Measurements from ENCODE around the gene MPP7.
"Not testable (repeated sequence)": the region's sequence is repeated elsewhere in the genome, so short reads cannot be mapped to it uniquely, and the experiment has no call there.

MPP7 gene

DNA sequence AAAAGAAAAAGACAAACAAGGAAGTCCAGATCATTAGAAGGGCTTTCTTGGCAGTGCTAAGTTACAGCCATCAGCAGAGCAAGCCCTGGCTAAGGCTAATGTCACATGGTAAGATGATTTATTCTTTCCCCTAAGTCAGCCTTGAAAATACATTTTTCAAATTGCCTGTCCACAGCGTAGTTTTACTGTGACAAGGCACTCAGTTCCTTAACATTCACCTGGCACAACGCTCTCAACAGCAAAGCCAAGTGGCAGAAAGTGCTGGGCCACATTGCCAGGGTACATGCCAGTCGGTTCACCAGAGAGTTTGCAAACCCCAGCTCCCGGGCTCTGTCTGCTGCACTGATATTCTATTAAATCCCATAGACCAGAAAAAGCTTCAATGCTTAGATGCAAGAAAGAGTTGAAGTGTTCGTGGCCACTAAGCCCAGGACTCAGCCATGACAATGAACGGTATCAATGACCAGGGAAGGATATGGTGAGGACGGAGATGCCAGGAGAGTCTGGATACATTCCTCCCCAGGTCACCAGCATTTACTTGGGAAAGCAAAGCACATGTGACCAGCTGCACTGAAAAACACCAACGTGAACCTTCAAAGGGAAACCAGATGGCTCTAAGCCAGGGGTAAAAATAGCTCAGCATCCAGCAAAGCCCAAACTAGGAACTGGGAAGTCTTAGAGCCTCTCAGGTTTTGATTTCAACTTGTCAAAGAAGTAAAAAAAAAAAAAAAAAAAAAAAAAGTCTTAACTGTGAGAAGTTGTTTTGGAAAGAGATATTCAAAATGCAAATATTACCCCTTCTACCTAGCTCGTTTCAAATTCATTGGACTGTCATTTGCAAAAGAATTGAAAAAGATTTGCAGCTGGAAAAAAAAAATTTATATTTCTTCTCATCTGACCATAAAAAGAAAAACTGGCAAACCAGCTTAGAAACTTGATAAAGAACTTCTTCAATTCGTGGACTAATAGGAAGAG lies 23.9 kb upstream of the MPP7 start:
- H3K4me1 ChIP-seq (ENCODE audit: insufficient read depth, poor library complexity, severe bottlenecking) = peaks cover 24% of the 10 kb centered on the region
- no peak overlapping the region for H3K27ac ChIP-seq (ENCODE audit: poor library complexity, severe bottlenecking)
- ATAC-seq (ENCODE audit: low read depth) = no peak
- H3K4me3 ChIP-seq (ENCODE audit: severe bottlenecking) = no peak overlapping the region
- TF ChIP-seq, protein P1, sequence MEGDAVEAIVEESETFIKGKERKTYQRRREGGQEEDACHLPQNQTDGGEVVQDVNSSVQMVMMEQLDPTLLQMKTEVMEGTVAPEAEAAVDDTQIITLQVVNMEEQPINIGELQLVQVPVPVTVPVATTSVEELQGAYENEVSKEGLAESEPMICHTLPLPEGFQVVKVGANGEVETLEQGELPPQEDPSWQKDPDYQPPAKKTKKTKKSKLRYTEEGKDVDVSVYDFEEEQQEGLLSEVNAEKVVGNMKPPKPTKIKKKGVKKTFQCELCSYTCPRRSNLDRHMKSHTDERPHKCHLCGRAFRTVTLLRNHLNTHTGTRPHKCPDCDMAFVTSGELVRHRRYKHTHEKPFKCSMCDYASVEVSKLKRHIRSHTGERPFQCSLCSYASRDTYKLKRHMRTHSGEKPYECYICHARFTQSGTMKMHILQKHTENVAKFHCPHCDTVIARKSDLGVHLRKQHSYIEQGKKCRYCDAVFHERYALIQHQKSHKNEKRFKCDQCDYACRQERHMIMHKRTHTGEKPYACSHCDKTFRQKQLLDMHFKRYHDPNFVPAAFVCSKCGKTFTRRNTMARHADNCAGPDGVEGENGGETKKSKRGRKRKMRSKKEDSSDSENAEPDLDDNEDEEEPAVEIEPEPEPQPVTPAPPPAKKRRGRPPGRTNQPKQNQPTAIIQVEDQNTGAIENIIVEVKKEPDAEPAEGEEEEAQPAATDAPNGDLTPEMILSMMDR (IDR thresholded peaks at IDR 0.05; ENCODE audit: poor library complexity, severe bottlenecking) = no peak
- no peaks in the 10 kb centered on the region for H3K27me3 ChIP-seq (ENCODE audit: insufficient read depth, poor library complexity, severe bottlenecking)
- H3K36me3 ChIP-seq (ENCODE audit: low read depth) = no peaks in the 10 kb centered on the region
- no peak for DNase-seq (ENCODE audit: low spot score)
- H3K9me3 ChIP-seq (ENCODE audit: severe bottlenecking) = no peaks in the 10 kb centered on the region

DNA sequence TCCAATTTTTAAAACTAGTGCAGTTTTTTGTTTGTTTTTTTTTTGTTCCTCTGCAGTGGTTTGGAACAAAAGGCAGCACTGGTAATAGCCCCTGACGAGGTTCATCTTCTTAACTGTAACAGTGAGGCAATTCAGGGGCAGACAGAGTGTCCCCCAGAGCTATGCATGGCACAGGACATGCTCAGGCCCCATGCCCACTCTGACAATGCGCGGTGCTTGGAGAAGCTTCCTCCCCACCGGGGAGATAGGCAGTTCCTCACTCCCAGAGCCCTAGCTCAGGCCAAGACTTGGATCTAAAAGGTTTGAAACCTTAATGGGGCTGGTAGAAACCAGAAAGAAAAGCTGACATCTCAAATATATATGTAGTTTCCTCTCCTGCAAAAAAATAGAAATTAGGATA lies 17.9 kb upstream of the MPP7 start:
- H3K27ac ChIP-seq (ENCODE audit: poor library complexity, severe bottlenecking) = no peak overlapping the region
- no peak for DNase-seq (ENCODE audit: low spot score)
- ATAC-seq (ENCODE audit: low read depth) = no peak
- H3K27me3 ChIP-seq (ENCODE audit: insufficient read depth, poor library complexity, severe bottlenecking) = no peaks in the 10 kb centered on the region
- H3K9me3 ChIP-seq (ENCODE audit: severe bottlenecking) = no peaks in the 10 kb centered on the region
- TF ChIP-seq, protein P1 (IDR thresholded peaks at IDR 0.05; ENCODE audit: poor library complexity, severe bottlenecking) = no peak
- H3K36me3 ChIP-seq (ENCODE audit: low read depth) = no peaks in the 10 kb centered on the region
- H3K4me1 ChIP-seq (ENCODE audit: insufficient read depth, poor library complexity, severe bottlenecking) = no peaks in the 10 kb centered on the region
- H3K4me3 ChIP-seq (ENCODE audit: severe bottlenecking) = no peak overlapping the region

DNA sequence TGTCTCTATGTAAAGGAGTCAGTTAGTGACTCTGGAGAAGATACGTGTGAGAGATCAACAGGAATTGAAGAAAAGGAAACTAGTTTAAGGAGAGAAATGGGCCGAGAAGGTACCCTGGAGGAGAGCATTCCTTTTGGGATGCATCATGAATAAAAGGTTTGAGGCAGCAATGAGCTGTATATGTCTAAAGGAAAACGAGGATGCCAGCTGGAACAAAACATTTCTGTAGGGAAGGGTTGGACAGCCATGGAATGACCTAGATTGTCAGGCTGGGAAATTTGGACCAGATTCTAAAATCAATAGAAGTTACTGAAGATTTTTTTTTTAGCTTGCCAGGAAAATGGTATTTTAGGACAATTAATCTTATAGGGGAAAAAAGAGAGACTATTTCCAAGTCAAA lies 17.2 kb upstream of the MPP7 start:
- Histone ChIP-seq H3K27ac (ENCODE audit: poor library complexity, severe bottlenecking) (no peak overlapping the region), H3K27me3 (ENCODE audit: insufficient read depth, poor library complexity, severe bottlenecking) (no peaks in the 10 kb centered on the region), H3K4me1 (ENCODE audit: insufficient read depth, poor library complexity, severe bottlenecking) (no peaks in the 10 kb centered on the region), H3K9me3 (ENCODE audit: severe bottlenecking) (no peaks in the 10 kb centered on the region), H3K36me3 (ENCODE audit: low read depth) (no peaks in the 10 kb centered on the region), H3K4me3 (ENCODE audit: severe bottlenecking) (no peak overlapping the region)
- no peak for DNase-seq (ENCODE audit: low spot score)
- no peak for ATAC-seq (ENCODE audit: low read depth)
- TF ChIP-seq, protein P1 (IDR thresholded peaks at IDR 0.05; ENCODE audit: poor library complexity, severe bottlenecking) = no peak

DNA sequence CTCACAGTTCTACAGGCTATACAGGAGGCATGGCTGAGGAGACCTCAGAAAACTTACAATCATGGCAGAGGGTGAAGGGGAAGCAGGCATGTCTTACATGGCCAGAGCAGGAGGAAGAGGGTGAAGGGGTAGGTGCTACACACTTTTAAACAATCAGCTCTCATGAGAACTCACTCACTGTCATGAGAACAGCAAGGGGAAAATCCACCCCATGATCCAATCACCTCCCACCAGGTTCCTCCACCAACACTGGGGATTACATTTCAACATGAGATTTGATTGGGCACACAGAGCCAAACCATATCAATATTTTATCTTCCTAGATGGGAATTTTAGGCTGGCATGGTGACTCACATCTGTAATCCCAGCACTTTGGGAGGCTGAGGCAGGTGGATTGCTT lies 16.2 kb upstream of the MPP7 start:
- H3K9me3 ChIP-seq (ENCODE audit: severe bottlenecking); DNase-seq (ENCODE audit: low spot score); H3K36me3 ChIP-seq (ENCODE audit: low read depth); ATAC-seq (ENCODE audit: low read depth); H3K4me1 ChIP-seq (ENCODE audit: insufficient read depth, poor library complexity, severe bottlenecking); H3K27ac ChIP-seq (ENCODE audit: poor library complexity, severe bottlenecking); H3K27me3 ChIP-seq (ENCODE audit: insufficient read depth, poor library complexity, severe bottlenecking); H3K4me3 ChIP-seq (ENCODE audit: severe bottlenecking): not testable (repeated sequence)

DNA sequence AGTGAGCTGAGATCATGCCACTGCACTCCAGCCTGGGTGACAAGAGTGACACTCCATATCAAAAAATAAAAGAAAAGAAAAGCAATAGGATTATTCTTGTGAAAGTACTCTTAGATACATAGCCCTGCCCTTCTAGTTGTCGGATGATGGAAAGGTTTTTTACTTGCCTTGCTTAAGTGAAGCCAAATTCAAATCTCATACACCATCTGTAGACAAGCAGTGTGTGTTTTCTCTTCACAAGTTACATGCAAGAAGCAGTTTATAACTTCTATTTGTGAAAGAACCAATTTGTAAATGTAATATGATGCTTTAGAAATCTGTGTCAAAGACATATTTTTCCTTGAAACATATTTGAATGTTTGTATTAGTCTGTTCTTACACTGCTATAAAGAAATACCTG lies 15.8 kb upstream of the MPP7 start:
- H3K27me3 ChIP-seq (ENCODE audit: insufficient read depth, poor library complexity, severe bottlenecking) = no peaks in the 10 kb centered on the region
- ATAC-seq (ENCODE audit: low read depth) (no peak), DNase-seq (ENCODE audit: low spot score) (no peak)
- H3K4me3 ChIP-seq (ENCODE audit: severe bottlenecking) = no peak overlapping the region
- no peak overlapping the region for H3K27ac ChIP-seq (ENCODE audit: poor library complexity, severe bottlenecking)
- TF ChIP-seq, protein P1 (IDR thresholded peaks at IDR 0.05; ENCODE audit: poor library complexity, severe bottlenecking) = no peak
- no peaks in the 10 kb centered on the region for H3K9me3 ChIP-seq (ENCODE audit: severe bottlenecking)
- H3K4me1 ChIP-seq (ENCODE audit: insufficient read depth, poor library complexity, severe bottlenecking) = no peaks in the 10 kb centered on the region
- no peaks in the 10 kb centered on the region for H3K36me3 ChIP-seq (ENCODE audit: low read depth)

Data from RWPE2 (cell line).